BLaER1 treated with 17β-estradiol and CSF1 and Interleukin-3, amounts not matched to agents 10 nM and 100 nM (cell line): ENCODE measurements around the gene CHAF1A.

Experiments used
- H3K27ac ChIP-seq, 11 experiments: shearing (Covaris generic); formaldehyde crosslinking; 2 replicates each; pipeline ENCODE4 v1.8.1; 2022
- H3K27me3 ChIP-seq, 11 experiments: shearing (Covaris generic); formaldehyde crosslinking; 2 replicates each; pipeline ENCODE4 v1.8.1; 2022
- H3K36me3 ChIP-seq, 11 experiments: shearing (Covaris generic); formaldehyde crosslinking; 2 replicates each; pipeline ENCODE4 v1.8.1; 2022
- H3K4me1 ChIP-seq, 10 experiments: shearing (Covaris generic); formaldehyde crosslinking; 2 replicates each; pipeline ENCODE4 v1.8.1; 2022
- H3K4me2 ChIP-seq, 11 experiments: shearing (Covaris generic); formaldehyde crosslinking; 2 replicates each; pipeline ENCODE4 v1.8.1; 2022
- H3K4me3 ChIP-seq, 10 experiments: shearing (Covaris generic); formaldehyde crosslinking; 2 replicates each; pipeline ENCODE4 v1.8.1; 2022
- H3K9ac ChIP-seq, 11 experiments: shearing (Covaris generic); formaldehyde crosslinking; 2 replicates each; pipeline ENCODE4 v1.8.1; 2022
- H3K9me3 ChIP-seq, 11 experiments: shearing (Covaris generic); formaldehyde crosslinking; replicated peaks in 1 of 11; 2 replicates each; pipeline ENCODE4 v1.8.1; 2022
- H4K20me1 ChIP-seq, 11 experiments: shearing (Covaris generic); formaldehyde crosslinking; 2 replicates each; pipeline ENCODE4 v1.8.1; 2022
- Cebpa-rat ChIP-seq, 11 experiments: shearing (Covaris generic); IDR thresholded peaks; 2 replicates each; pipeline ENCODE4 v1.8.1; 2022

Gene CHAF1A

GRCh38 chr19:4369888-4370260 lies 32.6 kb upstream of the CHAF1A start:
- Histone ChIP-seq H3K27me3 (no peaks in the 10 kb centered on the region), H3K36me3 (peaks cover 20 to 56% (median 36%) of the 10 kb centered on the region in 11 experiments), H3K27ac (peak overlapping the region; percentile 67 to 92 (median 86)), H3K4me3 (peak overlapping the region; percentile 42 to 66 (median 50)), H4K20me1 (peaks cover 90 to 100% (median 98%) of the 10 kb centered on the region in 11 experiments), H3K9me3 (no peaks in the 10 kb centered on the region), H3K4me2 (peak overlapping the region; percentile 96 to 100 (median 99)), H3K9ac (peak overlapping the region; percentile 63 to 82 (median 78)), H3K4me1 (peaks cover 78 to 97% (median 94%) of the 10 kb centered on the region in 10 experiments)
- no peak for TF ChIP-seq Cebpa-rat (IDR thresholded peaks at IDR 0.05)

- Histone ChIP-seq H3K4me3 (peak overlapping the region; percentile 28 to 66 (median 46); a peak in 17 of 20 replicates), H3K36me3 (peaks cover 14 to 50% (median 29%) of the 10 kb centered on the region in 11 experiments), H3K27ac (peak overlapping the region; percentile 50 to 92 (median 86); a peak in 20 of 22 replicates), H4K20me1 (peaks cover 90 to 100% (median 98%) of the 10 kb centered on the region in 11 experiments), H3K4me2 (peak overlapping the region; percentile 96 to 100 (median 99)), H3K4me1 (peaks cover 84 to 100% (median 98%) of the 10 kb centered on the region in 10 experiments), H3K9ac (peak overlapping the region; percentile 63 to 82 (median 78)), H3K27me3 (no peaks in the 10 kb centered on the region), H3K9me3 (no peaks in the 10 kb centered on the region)
- no peak for TF ChIP-seq Cebpa-rat (IDR thresholded peaks at IDR 0.05)
Measured at GRCh38 chr19:4370418-4371041, 31.9 kb upstream of the CHAF1A start.

- no peak for TF ChIP-seq Cebpa-rat (IDR thresholded peaks at IDR 0.05)
- Histone ChIP-seq H3K4me2 (peak overlapping the region; percentile 96 to 100 (median 99)), H3K9me3 (no peaks in the 10 kb centered on the region), H3K4me1 (peaks cover 94 to 100% (median 98%) of the 10 kb centered on the region in 10 experiments), H4K20me1 (peaks cover 90 to 100% (median 98%) of the 10 kb centered on the region in 11 experiments), H3K36me3 (peaks cover 4 to 40% (median 19%) of the 10 kb centered on the region in 11 experiments; a peak in 19 of 22 replicates), H3K9ac (peak overlapping the region; percentile 59 to 82 (median 78); a peak in 19 of 22 replicates), H3K27ac (peak overlapping the region in 4 of 11 experiments; percentile 81 to 92 (median 90); a peak in 6 of 22 replicates), H3K4me3 (peak overlapping the region in 1 of 10 experiments; percentile 7; a peak in 1 of 20 replicates), H3K27me3 (no peaks in the 10 kb centered on the region)
Measured at GRCh38 chr19:4371247-4372164, 30.9 kb upstream of the CHAF1A start.

GRCh38 chr19:4372165-4373012 lies 30.1 kb upstream of the CHAF1A start:
- Histone ChIP-seq H3K9me3 (no peaks in the 10 kb centered on the region), H3K4me1 (peaks cover 99 to 100% (median 100%) of the 10 kb centered on the region in 10 experiments), H3K9ac (peak overlapping the region in 10 of 11 experiments; percentile 18 to 82 (median 72); a peak in 15 of 22 replicates), H4K20me1 (peaks cover 92 to 100% (median 100%) of the 10 kb centered on the region in 11 experiments), H3K4me3 (no peak overlapping the region; a peak in 2 of 20 replicates), H3K36me3 (peaks cover 0 to 35% (median 15%) of the 10 kb centered on the region in 11 experiments; a peak in 13 of 22 replicates), H3K4me2 (peak overlapping the region; percentile 96 to 100 (median 99)), H3K27ac (peak overlapping the region in 2 of 11 experiments; percentile 75 to 79; a peak in 2 of 22 replicates), H3K27me3 (no peaks in the 10 kb centered on the region)
- TF ChIP-seq Cebpa-rat (IDR thresholded peaks at IDR 0.05) = no peak

- Histone ChIP-seq H3K27me3 (no peaks in the 10 kb centered on the region), H3K36me3 (peaks cover 0 to 34% (median 16%) of the 10 kb centered on the region in 11 experiments; a peak in 14 of 22 replicates)
Measured at GRCh38 chr19:4373013-4373367, 29.4 kb upstream of the CHAF1A start.

GRCh38 chr19:4373601-4374497 lies 28.6 kb upstream of the CHAF1A start:
- H4K20me1 ChIP-seq = peaks cover 95 to 100% (median 100%) of the 10 kb centered on the region in 11 experiments

More at GRCh38 chr19:4373013-4373367, 29.4 kb upstream of the CHAF1A start:
- Histone ChIP-seq H3K9me3 (no peaks in the 10 kb centered on the region), H3K9ac (peak overlapping the region; percentile 40 to 82 (median 69); a peak in 19 of 22 replicates), H4K20me1 (peaks cover 92 to 100% (median 100%) of the 10 kb centered on the region in 11 experiments), H3K4me2 (peak overlapping the region; percentile 96 to 100 (median 99)), H3K27ac (peak overlapping the region in 9 of 11 experiments; percentile 56 to 81 (median 75); a peak in 14 of 22 replicates), H3K4me3 (peak overlapping the region in 1 of 10 experiments; percentile 48; a peak in 3 of 20 replicates), H3K4me1 (peaks cover 99 to 100% (median 100%) of the 10 kb centered on the region in 10 experiments)
- TF ChIP-seq Cebpa-rat (IDR thresholded peaks at IDR 0.05) = no peak

More at GRCh38 chr19:4373601-4374497, 28.6 kb upstream of the CHAF1A start:
- peak overlapping the region; percentile 96 to 100 (median 99) for H3K4me2 ChIP-seq
- TF ChIP-seq Cebpa-rat (IDR thresholded peaks at IDR 0.05) = no peak
- H3K27ac ChIP-seq = peak overlapping the region; percentile 53 to 81 (median 73)
- peaks cover 99 to 100% (median 100%) of the 10 kb centered on the region in 10 experiments for H3K4me1 ChIP-seq
- peak overlapping the region in 8 of 10 experiments; percentile 8 to 56 (median 39); a peak in 10 of 20 replicates for H3K4me3 ChIP-seq
- no peaks in the 10 kb centered on the region for H3K9me3 ChIP-seq
- peak overlapping the region; percentile 40 to 82 (median 69) for H3K9ac ChIP-seq
- peaks cover 0 to 40% (median 16%) of the 10 kb centered on the region in 11 experiments; a peak in 14 of 22 replicates for H3K36me3 ChIP-seq
- no peaks in the 10 kb centered on the region for H3K27me3 ChIP-seq
